ENCODE data around the gene POU3F1. TPM values are rescaled to one million over a fixed set of nuclear protein-coding genes. Genes with fewer than 3 reads are reported as not detected.

POU3F1 gene
- total RNA-seq, 3 donors from 2014 or later, result 0.91 to 1.3 (median 1.0) TPM

GRCh38 chr1:38015978-38016725, 30.4 kb downstream of the POU3F1 start:
- Mint-ChIP-seq H3K27me3 (ENCODE audit: low read depth) (no peaks in the 10 kb centered on the region), H3K36me3 (ENCODE audit: insufficient read depth) (peaks cover 28% of the 10 kb centered on the region), H3K4me1 (ENCODE audit: low read depth) (peaks cover 47% of the 10 kb centered on the region), H3K9me3 (no peaks in the 10 kb centered on the region), H3K4me3 (no peak overlapping the region)
- no peak for DNase-seq
- no peak for ATAC-seq

- Mint-ChIP-seq H3K27me3 (ENCODE audit: low read depth) (no peaks in the 10 kb centered on the region), H3K36me3 (ENCODE audit: insufficient read depth) (peaks cover 21% of the 10 kb centered on the region), H3K9me3 (no peaks in the 10 kb centered on the region), H3K4me1 (ENCODE audit: low read depth) (peaks cover 54% of the 10 kb centered on the region), H3K4me3 (peak overlapping the region; percentile 24)
- no peak for ATAC-seq
- DNase-seq, result no peak
These were observed 31.7 kb downstream of the POU3F1 start for GRCh38 chr1:38014724-38015424.

- DNase-seq, result no peak
- Mint-ChIP-seq H3K27me3 (ENCODE audit: low read depth) (no peaks in the 10 kb centered on the region), H3K4me3 (peak overlapping the region; percentile 98), H3K9me3 (no peaks in the 10 kb centered on the region), H3K4me1 (ENCODE audit: low read depth) (peaks cover 61% of the 10 kb centered on the region), H3K36me3 (ENCODE audit: insufficient read depth) (peaks cover 21% of the 10 kb centered on the region)
- no peak for ATAC-seq
These were observed 32.4 kb downstream of the POU3F1 start for GRCh38 chr1:38014171-38014570.

- ATAC-seq, result peak in 1 of 2 donors; percentile 1
- H3K4me3 Mint-ChIP-seq, result peak overlapping the region; percentile 98
- peaks cover 63% of the 10 kb centered on the region for H3K4me1 Mint-ChIP-seq (ENCODE audit: low read depth)
- H3K9me3 Mint-ChIP-seq, result no peaks in the 10 kb centered on the region
- H3K36me3 Mint-ChIP-seq (ENCODE audit: insufficient read depth), result peaks cover 11% of the 10 kb centered on the region
- no peak for DNase-seq
- no peaks in the 10 kb centered on the region for H3K27me3 Mint-ChIP-seq (ENCODE audit: low read depth)
These were observed 33.4 kb downstream of the POU3F1 start for GRCh38 chr1:38013227-38013622.

GRCh38 chr1:38012363-38013226, 34.0 kb downstream of the POU3F1 start, which contains the start of gene UTP11:
TSS of gene UTP11 (plus strand) at chr1:38012734. CDS start at chr1:38012803, 69 bp downstream.
- Mint-ChIP-seq H3K36me3 (ENCODE audit: insufficient read depth) (peaks cover 10% of the 10 kb centered on the region), H3K27me3 (ENCODE audit: low read depth) (no peaks in the 10 kb centered on the region), H3K4me1 (ENCODE audit: low read depth) (peaks cover 63% of the 10 kb centered on the region), H3K9me3 (no peaks in the 10 kb centered on the region), H3K4me3 (peak within 1 kb of the TSS; percentile 98)
- ATAC-seq (peak; percentile 87 to 91), DNase-seq (peak; percentile 80)

- Mint-ChIP-seq H3K4me3 (no peak overlapping the region), H3K4me1 (ENCODE audit: low read depth) (peaks cover 50% of the 10 kb centered on the region)
- ATAC-seq, result no peak
These were observed 36.8 kb downstream of the POU3F1 start for GRCh38 chr1:38009841-38010180.

GRCh38 chr1:38009088-38009840, 37.3 kb downstream of the POU3F1 start:
- H3K27me3 Mint-ChIP-seq (ENCODE audit: low read depth), result no peaks in the 10 kb centered on the region

More at GRCh38 chr1:38009841-38010180, 36.8 kb downstream of the POU3F1 start:
- Mint-ChIP-seq H3K36me3 (ENCODE audit: insufficient read depth) (peaks cover 8% of the 10 kb centered on the region), H3K27me3 (ENCODE audit: low read depth) (no peaks in the 10 kb centered on the region), H3K9me3 (no peaks in the 10 kb centered on the region)
- no peak for DNase-seq

GRCh38 chr1:38006008-38006828, 40.4 kb downstream of the POU3F1 start:
- H3K27me3 Mint-ChIP-seq (ENCODE audit: low read depth), result no peaks in the 10 kb centered on the region
- peak overlapping the region; percentile 70 for H3K4me3 Mint-ChIP-seq
- H3K4me1 Mint-ChIP-seq (ENCODE audit: low read depth), result peaks cover 42% of the 10 kb centered on the region
- no peak for ATAC-seq
- no peaks in the 10 kb centered on the region for H3K9me3 Mint-ChIP-seq
- DNase-seq, result no peak
- no peaks in the 10 kb centered on the region for H3K36me3 Mint-ChIP-seq (ENCODE audit: insufficient read depth)

More at GRCh38 chr1:38009088-38009840, 37.3 kb downstream of the POU3F1 start:
- Mint-ChIP-seq H3K4me1 (ENCODE audit: low read depth) (peaks cover 53% of the 10 kb centered on the region), H3K9me3 (no peaks in the 10 kb centered on the region), H3K4me3 (peak overlapping the region; percentile 56), H3K36me3 (ENCODE audit: insufficient read depth) (peaks cover 8% of the 10 kb centered on the region)
- ATAC-seq (peak; percentile 70 to 73), DNase-seq (no peak)

GRCh38 chr1:38005195-38006007, 41.2 kb downstream of the POU3F1 start, which contains the start of gene FHL3:
TSS of gene FHL3 (minus strand) at chr1:38005514. CDS start at chr1:37999412, 6,102 bp downstream.
- Mint-ChIP-seq H3K27me3 (ENCODE audit: low read depth) (no peaks in the 10 kb centered on the region), H3K4me3 (peak within 1 kb of the TSS; percentile 85), H3K9me3 (no peaks in the 10 kb centered on the region), H3K4me1 (ENCODE audit: low read depth) (peaks cover 44% of the 10 kb centered on the region), H3K36me3 (ENCODE audit: insufficient read depth) (no peaks in the 10 kb centered on the region)
- peak; percentile 39 for DNase-seq
- ATAC-seq, result peak; percentile 16 to 37

- Mint-ChIP-seq H3K27me3 (ENCODE audit: low read depth) (no peaks in the 10 kb centered on the region), H3K36me3 (ENCODE audit: insufficient read depth) (no peaks in the 10 kb centered on the region), H3K9me3 (no peaks in the 10 kb centered on the region), H3K4me3 (peak overlapping the region; percentile 85), H3K4me1 (ENCODE audit: low read depth) (peaks cover 44% of the 10 kb centered on the region)
- DNase-seq (no peak), ATAC-seq (peak; percentile 39 to 56)
These were observed 42.1 kb downstream of the POU3F1 start for GRCh38 chr1:38004284-38005108.

- no peaks in the 10 kb centered on the region for H3K27me3 Mint-ChIP-seq (ENCODE audit: low read depth)
- H3K4me3 Mint-ChIP-seq, result peak overlapping the region; percentile 85
- no peaks in the 10 kb centered on the region for H3K9me3 Mint-ChIP-seq
- no peaks in the 10 kb centered on the region for H3K36me3 Mint-ChIP-seq (ENCODE audit: insufficient read depth)
- peaks cover 44% of the 10 kb centered on the region for H3K4me1 Mint-ChIP-seq (ENCODE audit: low read depth)
- DNase-seq (no peak), ATAC-seq (no peak)
These were observed 43.0 kb downstream of the POU3F1 start for GRCh38 chr1:38003261-38004250.
